ENCODE results near the gene TBX4.
"Not testable (repeated sequence)": the region's sequence is repeated elsewhere in the genome, so short reads cannot be mapped to it uniquely, and the experiment has no call there.

The TBX4 gene

DNA sequence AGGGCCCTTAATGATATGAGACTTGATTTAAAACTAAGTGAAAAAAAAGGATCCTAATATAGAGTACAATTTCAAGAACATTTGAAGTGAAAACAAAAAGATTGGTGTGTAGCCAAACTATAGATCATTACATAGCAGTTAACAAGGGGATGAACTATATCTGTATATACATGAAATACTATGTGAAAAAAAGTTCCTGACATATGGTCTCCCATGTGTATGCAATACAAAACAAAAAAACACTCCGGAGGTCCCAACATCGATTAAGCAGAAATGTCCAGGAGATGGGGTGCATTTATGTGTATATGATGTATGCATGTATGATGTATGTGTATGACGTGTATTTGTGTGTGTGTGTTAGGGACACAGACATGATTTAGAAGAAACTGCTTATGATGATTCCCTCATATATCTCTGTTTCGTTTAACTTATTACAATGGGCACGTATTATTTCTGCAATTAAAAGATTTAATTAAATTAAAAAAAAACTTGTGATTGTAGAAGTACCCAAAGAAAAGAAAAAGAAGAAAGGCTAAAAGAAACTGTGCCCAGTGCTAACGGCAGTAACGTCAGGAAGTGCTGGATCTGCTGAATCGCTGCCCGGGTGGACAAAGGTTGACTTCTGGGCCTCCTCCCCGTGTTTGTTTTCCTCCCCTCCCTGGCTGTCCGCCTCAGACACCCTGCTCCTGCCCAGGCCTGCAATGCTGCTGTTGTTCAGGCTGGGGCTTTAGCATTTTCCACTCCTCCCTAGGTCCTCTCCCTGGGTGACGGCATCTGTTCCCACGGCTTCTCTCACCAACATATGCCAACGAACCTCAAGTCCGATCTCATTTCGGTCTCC, 36.9 kb downstream of the TBX4 start:
- DNase-seq (ENCODE audit: insufficient read length, low spot score) (no peak), FAIRE-seq (no peak)
- TF ChIP-seq, protein P1, sequence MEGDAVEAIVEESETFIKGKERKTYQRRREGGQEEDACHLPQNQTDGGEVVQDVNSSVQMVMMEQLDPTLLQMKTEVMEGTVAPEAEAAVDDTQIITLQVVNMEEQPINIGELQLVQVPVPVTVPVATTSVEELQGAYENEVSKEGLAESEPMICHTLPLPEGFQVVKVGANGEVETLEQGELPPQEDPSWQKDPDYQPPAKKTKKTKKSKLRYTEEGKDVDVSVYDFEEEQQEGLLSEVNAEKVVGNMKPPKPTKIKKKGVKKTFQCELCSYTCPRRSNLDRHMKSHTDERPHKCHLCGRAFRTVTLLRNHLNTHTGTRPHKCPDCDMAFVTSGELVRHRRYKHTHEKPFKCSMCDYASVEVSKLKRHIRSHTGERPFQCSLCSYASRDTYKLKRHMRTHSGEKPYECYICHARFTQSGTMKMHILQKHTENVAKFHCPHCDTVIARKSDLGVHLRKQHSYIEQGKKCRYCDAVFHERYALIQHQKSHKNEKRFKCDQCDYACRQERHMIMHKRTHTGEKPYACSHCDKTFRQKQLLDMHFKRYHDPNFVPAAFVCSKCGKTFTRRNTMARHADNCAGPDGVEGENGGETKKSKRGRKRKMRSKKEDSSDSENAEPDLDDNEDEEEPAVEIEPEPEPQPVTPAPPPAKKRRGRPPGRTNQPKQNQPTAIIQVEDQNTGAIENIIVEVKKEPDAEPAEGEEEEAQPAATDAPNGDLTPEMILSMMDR (IDR thresholded peaks at IDR 0.05; ENCODE audit: insufficient read depth, missing control alignments): no peak

DNA sequence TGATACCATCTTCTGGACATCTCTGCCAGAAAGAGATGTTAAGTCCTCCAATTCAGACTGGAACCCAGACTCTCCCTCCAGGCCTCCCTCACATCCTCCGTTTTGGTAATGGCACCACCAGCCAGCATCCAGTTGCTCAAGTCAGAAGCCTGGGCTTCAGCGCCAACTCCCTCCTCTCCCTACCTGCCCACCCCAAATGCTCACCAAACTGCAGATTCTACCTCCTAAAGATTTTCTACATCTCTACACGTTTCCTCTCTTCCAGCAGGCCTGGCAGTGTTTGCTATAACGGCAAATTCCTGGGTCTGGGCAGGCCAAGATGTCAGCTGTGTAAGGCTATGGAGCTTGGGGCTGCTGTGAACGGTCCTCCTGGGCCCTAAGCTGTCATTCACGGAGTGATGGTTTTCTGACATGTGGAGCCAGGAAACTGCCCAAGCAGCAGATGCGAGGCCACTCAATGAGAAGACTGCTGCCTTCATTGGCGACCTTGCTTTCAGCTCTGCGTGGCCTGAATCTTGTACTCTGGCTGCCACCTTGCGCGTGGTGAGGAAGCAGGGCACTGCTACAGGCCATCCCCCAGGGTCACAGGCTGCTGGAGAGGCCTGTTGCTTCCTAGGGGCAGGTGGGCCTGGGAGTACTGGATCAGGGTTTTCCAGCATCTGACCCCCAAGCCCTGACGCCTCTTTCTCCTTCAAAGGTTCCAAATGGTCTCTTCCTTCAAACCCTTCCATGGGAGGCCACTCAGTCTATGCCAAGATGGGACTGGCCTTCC, 37.7 kb downstream of the TBX4 start:
- FAIRE-seq: no peak
- no peak for DNase-seq (ENCODE audit: insufficient read length, low spot score)
- TF ChIP-seq, protein P1 (IDR thresholded peaks at IDR 0.05; ENCODE audit: insufficient read depth, missing control alignments): no peak

DNA sequence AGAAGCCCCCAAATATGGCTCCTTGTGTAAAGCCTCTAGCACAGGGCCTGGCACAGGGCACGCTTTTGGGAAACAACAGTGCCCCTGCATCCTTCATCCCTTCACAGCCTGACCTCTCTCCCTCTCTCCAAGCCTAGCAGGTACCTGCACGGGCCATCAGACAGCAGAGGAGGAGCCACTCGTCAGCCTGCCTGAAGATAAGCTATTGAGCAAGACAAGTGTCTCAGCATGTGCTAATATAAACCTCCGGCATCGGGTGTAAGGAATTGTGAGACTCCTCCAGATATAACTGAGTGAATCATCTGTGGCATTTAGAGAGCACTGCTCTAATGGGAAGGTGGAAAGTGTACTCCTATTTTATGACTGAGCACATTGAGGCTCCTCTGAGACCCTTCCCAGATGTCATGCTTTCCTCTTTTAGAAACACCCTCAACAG, 38.3 kb downstream of the TBX4 start:
- FAIRE-seq (no peak), DNase-seq (ENCODE audit: insufficient read length, low spot score) (no peak)
- TF ChIP-seq, protein P1 (IDR thresholded peaks at IDR 0.05; ENCODE audit: insufficient read depth, missing control alignments): no peak

DNA sequence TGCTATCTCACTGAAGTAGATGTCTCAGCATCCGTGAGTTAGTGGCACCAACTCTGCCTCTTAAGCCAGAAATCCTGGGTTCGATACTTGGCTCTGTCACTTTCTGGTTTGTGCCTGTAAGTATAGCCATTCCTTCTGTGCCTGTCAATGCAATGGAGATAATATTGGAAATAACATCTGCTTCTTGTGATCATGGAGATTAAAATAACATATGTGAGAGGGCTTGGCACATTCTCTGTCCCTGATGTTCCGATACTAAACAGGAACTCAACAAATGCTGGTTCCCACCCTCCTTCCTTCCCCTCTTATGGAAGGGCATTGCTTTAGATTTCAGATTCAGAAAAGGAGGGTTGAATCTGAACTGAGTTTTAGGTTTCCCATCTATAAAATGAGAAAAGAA, 39.8 kb downstream of the TBX4 start:
- no peak for DNase-seq (ENCODE audit: insufficient read length, low spot score)
- TF ChIP-seq, protein P1 (IDR thresholded peaks at IDR 0.05; ENCODE audit: insufficient read depth, missing control alignments): no peak
- no peak for FAIRE-seq

DNA sequence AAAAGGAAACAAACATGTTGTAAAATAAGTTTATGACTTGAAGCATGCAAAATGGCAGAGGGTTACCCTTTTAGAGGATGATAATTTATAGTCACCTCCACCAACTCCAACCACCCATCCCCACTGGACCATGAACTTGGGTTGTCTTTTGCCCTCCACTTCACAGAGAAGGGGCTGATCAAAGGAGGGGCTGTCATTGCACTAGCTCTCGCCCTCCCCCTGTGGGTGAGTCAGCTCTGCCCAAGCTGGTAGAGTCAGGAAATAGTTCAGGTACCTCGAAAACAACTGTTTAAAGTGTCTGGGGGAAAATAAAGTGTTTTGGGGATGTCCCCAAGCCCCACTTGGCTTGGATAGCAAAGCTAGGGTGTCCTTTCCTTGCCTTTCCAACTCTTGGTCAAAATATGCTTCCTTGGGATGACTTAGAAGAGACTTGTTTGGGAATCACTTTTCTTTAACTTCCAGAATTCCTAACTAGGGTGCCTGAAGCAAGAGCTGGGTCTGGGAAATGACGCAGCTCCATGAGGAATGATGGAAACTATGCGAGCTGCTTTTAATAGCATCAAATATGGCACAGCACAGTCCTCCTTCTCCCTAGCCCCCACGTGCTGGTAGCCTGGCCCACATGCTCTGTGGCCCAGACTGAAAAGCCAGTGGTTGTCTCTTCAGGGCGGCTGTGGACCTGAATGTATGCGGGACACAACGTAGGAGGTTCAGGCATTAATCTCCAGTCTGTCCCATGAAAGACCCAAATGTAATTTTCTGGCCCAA, 40.7 kb downstream of the TBX4 start:
- DNase-seq (ENCODE audit: insufficient read length, low spot score) (no peak), FAIRE-seq (no peak)
- TF ChIP-seq, protein P1 (IDR thresholded peaks at IDR 0.05; ENCODE audit: insufficient read depth, missing control alignments): no peak

DNA sequence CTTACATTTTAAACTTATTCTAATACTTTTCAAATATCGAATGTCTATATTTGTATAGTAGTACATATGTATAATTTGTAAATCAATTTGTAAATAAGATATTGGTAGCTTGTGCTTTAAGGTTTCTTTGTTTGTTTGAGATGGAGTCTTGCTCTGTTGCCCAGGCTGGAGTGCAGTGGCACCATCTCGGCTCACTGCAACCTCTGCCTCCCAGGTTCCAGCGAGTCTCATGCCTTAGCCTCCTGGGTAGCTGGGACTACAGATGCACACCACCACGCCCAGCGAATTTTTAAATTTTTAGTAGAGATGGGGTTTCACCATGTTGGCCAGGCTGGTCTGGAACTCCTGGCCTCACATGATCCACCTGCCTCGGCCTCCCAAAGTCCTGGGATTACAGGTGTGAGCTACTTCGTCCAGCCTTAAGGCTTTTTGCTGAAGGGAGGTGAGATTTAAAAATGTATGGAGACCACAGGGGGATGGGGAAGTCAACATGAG, 41.7 kb downstream of the TBX4 start:
- not testable (repeated sequence) for DNase-seq (ENCODE audit: insufficient read length, low spot score); FAIRE-seq

Data from D721Med (cell line).